ENCODE results near the gene KCNG2.

Gene KCNG2

DNA sequence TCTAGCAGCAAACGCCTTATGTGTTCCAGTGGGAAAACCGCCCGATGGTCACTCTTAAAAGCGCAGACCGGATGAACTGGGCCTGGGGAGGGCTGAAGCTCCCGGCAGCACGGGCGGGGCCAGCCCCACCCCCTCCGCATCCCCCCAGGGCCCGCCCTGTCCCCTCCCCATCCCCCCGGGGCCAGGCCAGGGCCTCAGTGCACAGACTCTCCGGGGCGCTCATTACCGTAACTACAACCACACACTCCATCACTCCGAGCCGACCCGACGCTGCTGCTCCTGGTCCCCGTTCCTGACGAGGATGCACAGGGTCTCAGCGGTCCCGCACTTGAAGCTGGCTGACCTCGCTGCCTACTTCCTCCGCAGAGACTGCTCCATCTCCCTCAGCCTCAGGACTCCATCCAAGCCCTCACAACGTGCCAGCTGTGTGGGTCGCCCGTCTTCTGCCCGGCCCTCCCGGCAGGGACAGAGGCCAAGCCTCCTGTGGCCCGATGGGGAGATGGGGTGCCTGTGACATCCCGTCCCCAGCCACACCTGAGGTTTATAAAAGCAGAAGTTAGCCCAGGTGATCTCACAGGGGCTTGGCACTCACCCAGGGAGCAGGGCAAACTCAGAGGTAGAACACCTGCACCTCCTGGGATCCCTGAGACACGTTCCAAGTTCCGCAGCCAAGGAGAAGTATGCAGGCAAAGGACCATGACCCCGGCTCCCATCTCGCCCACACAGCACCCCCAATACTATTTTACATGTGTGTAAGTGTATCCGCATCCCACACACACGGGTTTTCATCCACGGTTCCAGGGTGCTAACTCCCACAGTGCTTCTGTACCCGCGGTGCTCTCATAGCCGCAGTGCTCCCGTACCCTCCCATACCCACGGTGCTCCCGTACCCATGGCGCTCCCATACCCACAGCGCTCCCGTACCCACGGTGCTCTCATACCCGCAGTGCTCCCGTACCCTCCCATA, 117.7 kb downstream of the KCNG2 start:
- Mint-ChIP-seq H3K27ac (peak overlapping the region; percentile 64 to 91), H3K36me3 (ENCODE audit: insufficient read depth) (peaks cover 56% of the 10 kb centered on the region), H3K4me1 (ENCODE audit: low read depth in 2 of 2) (peaks cover 9 to 22% of the 10 kb centered on the region in 2 donors), H3K4me3 (peak overlapping the region in 1 of 2 donors; percentile 42), H3K27me3 (no peaks in the 10 kb centered on the region), H3K9me3 (no peaks in the 10 kb centered on the region)
- ATAC-seq (replicated peaks) (no peak), DNase-seq (no peak)

GRCh38 chr18:79916128-79916494, 118.4 kb downstream of the KCNG2 start:
- Mint-ChIP-seq H3K36me3 (ENCODE audit: insufficient read depth) (peaks cover 53% of the 10 kb centered on the region), H3K4me1 (ENCODE audit: low read depth in 2 of 2) (peaks cover 9 to 22% of the 10 kb centered on the region in 2 donors), H3K4me3 (peak overlapping the region in 1 of 2 donors; percentile 34), H3K27ac (peak overlapping the region in 1 of 2 donors; percentile 64), H3K27me3 (no peaks in the 10 kb centered on the region), H3K9me3 (no peaks in the 10 kb centered on the region)
- DNase-seq (no peak), ATAC-seq (replicated peaks) (no peak)

DNA sequence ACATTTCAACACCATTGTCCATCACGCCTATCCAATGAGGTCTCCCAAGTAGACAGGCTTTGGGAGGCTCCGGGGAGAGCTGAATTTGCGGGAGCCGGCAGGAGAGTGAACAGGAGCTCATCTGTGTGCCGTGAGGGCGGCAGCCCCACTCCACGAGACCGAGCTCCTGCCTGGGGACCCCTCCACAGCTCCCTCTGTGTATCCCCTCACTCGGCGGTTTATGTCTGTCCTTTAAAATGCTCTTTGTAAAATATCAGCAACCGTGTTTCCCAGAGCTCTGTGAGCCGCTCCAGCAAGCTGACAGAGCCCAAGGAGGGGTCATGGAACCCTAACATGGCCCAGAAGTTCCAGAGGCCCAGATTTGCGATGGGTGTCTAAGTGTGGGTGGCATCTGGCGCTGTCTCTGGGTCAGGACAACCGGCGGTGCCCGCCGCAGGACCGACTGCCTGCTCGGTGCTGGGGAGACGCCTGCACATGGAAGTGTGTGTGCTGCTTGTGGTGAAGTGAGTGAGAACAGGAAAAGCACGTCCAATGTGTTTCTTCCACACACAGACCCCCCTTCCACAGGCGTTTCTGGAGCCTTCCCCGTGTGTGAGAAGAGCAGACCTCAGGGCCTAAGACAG, 118.9 kb downstream of the KCNG2 start:
- H3K27me3 Mint-ChIP-seq: no peaks in the 10 kb centered on the region
- H3K36me3 Mint-ChIP-seq (ENCODE audit: insufficient read depth): peaks cover 55% of the 10 kb centered on the region
- DNase-seq: no peak
- no peaks in the 10 kb centered on the region for H3K9me3 Mint-ChIP-seq
- H3K27ac Mint-ChIP-seq: peak overlapping the region in 1 of 2 donors; percentile 64
- peak overlapping the region in 1 of 2 donors; percentile 34 for H3K4me3 Mint-ChIP-seq
- H3K4me1 Mint-ChIP-seq (ENCODE audit: low read depth in 2 of 2): peaks cover 9 to 22% of the 10 kb centered on the region in 2 donors
- ATAC-seq (replicated peaks): no peak

DNA sequence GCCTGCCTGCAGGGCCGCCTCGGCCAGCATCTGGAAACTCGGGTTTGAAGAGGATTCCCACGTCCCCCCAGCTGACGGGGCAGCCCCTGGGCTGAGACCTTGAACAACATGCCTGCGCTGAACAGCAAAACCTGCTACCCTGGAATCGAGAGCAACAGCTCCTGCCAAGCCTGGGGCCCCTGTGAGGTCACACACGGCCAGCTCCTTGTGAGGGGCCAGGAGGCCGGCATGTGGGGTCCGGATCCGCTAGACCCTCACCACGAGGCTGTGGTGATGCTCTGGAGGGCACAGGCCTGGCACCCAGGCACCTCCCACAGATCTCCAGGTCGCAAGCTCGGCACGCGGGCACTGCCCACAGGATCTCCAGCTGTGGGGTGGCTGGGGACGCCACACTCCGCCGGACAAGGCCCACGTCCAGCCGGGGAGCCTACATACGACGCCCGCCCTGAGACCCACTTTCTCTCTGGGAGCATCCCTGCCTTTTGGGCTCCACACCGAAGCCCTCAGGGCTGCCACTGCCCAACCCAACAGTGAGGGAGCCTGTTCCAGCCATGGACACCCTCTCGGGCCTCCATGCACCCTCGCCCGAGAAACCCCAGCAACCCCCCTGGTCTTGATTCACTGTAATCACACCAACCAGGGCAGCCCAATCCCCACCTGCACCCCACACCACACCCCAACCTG, 119.6 kb downstream of the KCNG2 start:
- no peaks in the 10 kb centered on the region for H3K9me3 Mint-ChIP-seq
- DNase-seq (no peak), ATAC-seq (replicated peaks) (no peak)
- H3K36me3 Mint-ChIP-seq (ENCODE audit: insufficient read depth): peaks cover 59% of the 10 kb centered on the region
- H3K4me1 Mint-ChIP-seq (ENCODE audit: low read depth in 2 of 2): peaks cover 9 to 19% of the 10 kb centered on the region in 2 donors
- no peaks in the 10 kb centered on the region for H3K27me3 Mint-ChIP-seq
- H3K27ac Mint-ChIP-seq: no peak overlapping the region
- no peak overlapping the region for H3K4me3 Mint-ChIP-seq

DNA sequence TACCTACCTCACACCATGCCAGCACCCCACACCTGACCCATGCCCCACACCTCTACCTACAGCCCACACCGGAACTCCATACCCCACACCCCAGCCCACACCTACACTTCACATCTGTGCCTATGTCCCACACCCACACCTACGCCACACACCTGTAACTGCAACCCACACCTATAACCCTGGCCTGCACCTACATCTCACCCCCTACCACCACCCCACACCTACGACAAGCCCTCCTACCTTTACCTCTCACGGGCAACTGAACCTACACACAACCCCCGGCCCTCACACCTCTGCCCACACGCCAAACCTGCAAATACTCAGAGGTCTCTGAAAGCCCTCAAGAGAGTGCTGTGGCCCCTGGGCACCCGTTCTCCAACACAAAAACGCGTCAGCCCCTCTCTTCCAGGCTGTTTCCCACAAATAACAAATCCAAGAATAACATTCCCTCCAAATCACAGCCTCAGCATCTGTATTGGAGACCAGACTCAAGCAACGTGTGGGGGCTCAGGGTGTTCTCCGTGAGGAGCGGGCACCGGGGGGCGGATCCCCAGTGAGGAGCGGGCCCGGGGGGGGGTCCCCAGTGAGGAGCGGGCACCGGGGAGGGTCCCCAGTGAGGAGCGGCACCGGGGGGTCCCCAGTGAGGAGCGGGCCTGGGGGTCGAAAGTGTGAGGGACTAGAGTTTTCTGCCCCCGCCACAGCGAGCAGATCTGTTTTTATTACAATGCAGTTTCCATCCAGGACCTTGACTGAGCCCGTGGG, 120.3 kb downstream of the KCNG2 start:
- no peak overlapping the region for H3K27ac Mint-ChIP-seq
- DNase-seq: no peak

DNA sequence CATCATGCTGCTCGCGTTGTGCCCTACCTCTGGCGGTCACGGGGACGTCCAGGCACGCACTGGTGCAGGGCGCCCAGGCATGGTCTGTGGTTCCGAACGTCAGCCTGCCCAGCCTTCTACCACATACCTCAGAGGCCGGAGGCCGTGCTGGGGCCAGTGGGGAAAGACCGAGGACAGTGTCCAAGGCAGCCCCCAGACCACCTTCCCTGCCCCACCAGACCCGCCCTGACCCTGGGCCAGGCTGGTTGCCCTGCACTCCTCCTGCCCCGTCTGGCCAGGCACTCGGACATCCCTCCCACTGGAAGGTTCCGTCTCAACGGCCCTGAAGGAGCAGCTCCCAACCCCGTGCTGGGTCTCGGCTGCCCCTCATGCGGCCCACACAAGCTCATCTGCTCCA, 120.9 kb downstream of the KCNG2 start:
- DNase-seq: no peak
- Mint-ChIP-seq H3K36me3 (ENCODE audit: insufficient read depth) (peaks cover 62% of the 10 kb centered on the region), H3K27me3 (no peaks in the 10 kb centered on the region), H3K4me1 (ENCODE audit: low read depth in 2 of 2) (peaks cover 9 to 12% of the 10 kb centered on the region in 2 donors), H3K4me3 (no peak overlapping the region), H3K27ac (no peak overlapping the region), H3K9me3 (no peaks in the 10 kb centered on the region)
- ATAC-seq (replicated peaks): no peak

More for the DNA sequence above, 120.3 kb downstream of the KCNG2 start:
- no peaks in the 10 kb centered on the region for H3K9me3 Mint-ChIP-seq
- H3K4me1 Mint-ChIP-seq (ENCODE audit: low read depth in 2 of 2): peaks cover 9 to 17% of the 10 kb centered on the region in 2 donors
- no peak overlapping the region for H3K4me3 Mint-ChIP-seq
- no peak for ATAC-seq (replicated peaks)
- no peaks in the 10 kb centered on the region for H3K27me3 Mint-ChIP-seq
- H3K36me3 Mint-ChIP-seq (ENCODE audit: insufficient read depth): peaks cover 59% of the 10 kb centered on the region

DNA sequence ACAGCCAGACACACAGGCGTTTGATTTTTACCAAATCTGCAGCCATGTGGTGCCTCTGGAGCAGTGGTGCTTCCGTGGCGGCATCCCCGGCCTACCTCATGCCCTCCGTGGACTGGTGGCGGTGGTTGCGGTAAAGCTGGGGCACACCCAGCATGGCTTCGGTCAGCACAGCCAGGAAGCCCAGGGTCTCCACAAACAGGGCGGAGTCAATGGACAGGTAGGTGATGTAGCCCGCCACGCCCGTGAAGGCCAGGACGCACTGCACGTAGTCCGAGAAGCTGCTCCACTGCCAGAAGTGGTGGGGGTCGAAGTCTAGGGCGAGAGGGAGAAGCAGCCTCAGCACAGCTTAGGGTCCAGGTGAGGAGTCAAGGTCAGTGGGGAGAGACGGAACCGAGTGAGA, 121.4 kb downstream of the KCNG2 start:
- DNase-seq (no peak), ATAC-seq (replicated peaks) (no peak)
- no peaks in the 10 kb centered on the region for H3K9me3 Mint-ChIP-seq
- peaks cover 9 to 11% of the 10 kb centered on the region in 2 donors for H3K4me1 Mint-ChIP-seq (ENCODE audit: low read depth in 2 of 2)
- H3K27ac Mint-ChIP-seq: peak overlapping the region in 1 of 2 donors; percentile 38
- no peaks in the 10 kb centered on the region for H3K27me3 Mint-ChIP-seq
- no peak overlapping the region for H3K4me3 Mint-ChIP-seq
- peaks cover 62% of the 10 kb centered on the region for H3K36me3 Mint-ChIP-seq (ENCODE audit: insufficient read depth)

- peak overlapping the region in 1 of 2 donors; percentile 20 for H3K27ac Mint-ChIP-seq
- peaks cover 59% of the 10 kb centered on the region for H3K36me3 Mint-ChIP-seq (ENCODE audit: insufficient read depth)
- H3K27me3 Mint-ChIP-seq: no peaks in the 10 kb centered on the region
- no peak overlapping the region for H3K4me3 Mint-ChIP-seq
- ATAC-seq (replicated peaks): peak; percentile 17
- DNase-seq: no peak
- H3K4me1 Mint-ChIP-seq (ENCODE audit: low read depth in 2 of 2): peaks cover 6 to 9% of the 10 kb centered on the region in 2 donors
- H3K9me3 Mint-ChIP-seq: no peaks in the 10 kb centered on the region
Observed at GRCh38 chr18:79921984-79922965, 124.5 kb downstream of the KCNG2 start.

DNA sequence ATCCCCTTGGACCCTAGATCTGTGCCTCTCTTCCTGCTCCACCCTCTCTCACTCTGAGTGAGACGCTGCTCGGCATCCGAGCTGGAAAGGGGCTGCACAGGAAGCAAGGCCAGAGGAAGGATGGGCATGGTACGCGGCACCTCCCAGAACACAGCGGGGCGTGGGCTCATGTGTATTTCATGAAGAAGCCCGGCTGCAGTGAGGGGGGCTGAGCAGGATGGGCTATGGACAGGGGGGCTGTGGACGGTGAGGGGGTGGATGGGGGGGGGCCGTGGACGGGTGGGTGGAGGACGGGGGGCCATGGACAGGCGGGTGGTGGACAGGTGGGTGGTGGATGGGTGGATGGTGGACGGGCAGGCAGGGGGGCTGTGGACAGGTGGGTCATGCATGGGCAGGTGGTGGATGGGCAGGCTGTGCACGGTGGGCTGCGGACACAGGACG, 125.3 kb downstream of the KCNG2 start:
- no peak overlapping the region for H3K27ac Mint-ChIP-seq
- peaks cover 6% of the 10 kb centered on the region in 2 donors for H3K4me1 Mint-ChIP-seq (ENCODE audit: low read depth in 2 of 2)
- DNase-seq (no peak), ATAC-seq (replicated peaks) (no peak)
- H3K9me3 Mint-ChIP-seq: no peaks in the 10 kb centered on the region
- H3K27me3 Mint-ChIP-seq: no peaks in the 10 kb centered on the region
- peaks cover 57% of the 10 kb centered on the region for H3K36me3 Mint-ChIP-seq (ENCODE audit: insufficient read depth)
- no peak overlapping the region for H3K4me3 Mint-ChIP-seq

GRCh38 chr18:79923896-79924585, 126.3 kb downstream of the KCNG2 start:
- DNase-seq (no peak), ATAC-seq (replicated peaks) (no peak)
- Mint-ChIP-seq H3K4me3 (no peak overlapping the region), H3K27me3 (no peaks in the 10 kb centered on the region), H3K36me3 (ENCODE audit: insufficient read depth) (peaks cover 51% of the 10 kb centered on the region), H3K27ac (no peak overlapping the region), H3K4me1 (ENCODE audit: low read depth in 2 of 2) (peaks cover 7 to 8% of the 10 kb centered on the region in 2 donors), H3K9me3 (peaks cover 2 to 5% of the 10 kb centered on the region in 2 donors)

DNA sequence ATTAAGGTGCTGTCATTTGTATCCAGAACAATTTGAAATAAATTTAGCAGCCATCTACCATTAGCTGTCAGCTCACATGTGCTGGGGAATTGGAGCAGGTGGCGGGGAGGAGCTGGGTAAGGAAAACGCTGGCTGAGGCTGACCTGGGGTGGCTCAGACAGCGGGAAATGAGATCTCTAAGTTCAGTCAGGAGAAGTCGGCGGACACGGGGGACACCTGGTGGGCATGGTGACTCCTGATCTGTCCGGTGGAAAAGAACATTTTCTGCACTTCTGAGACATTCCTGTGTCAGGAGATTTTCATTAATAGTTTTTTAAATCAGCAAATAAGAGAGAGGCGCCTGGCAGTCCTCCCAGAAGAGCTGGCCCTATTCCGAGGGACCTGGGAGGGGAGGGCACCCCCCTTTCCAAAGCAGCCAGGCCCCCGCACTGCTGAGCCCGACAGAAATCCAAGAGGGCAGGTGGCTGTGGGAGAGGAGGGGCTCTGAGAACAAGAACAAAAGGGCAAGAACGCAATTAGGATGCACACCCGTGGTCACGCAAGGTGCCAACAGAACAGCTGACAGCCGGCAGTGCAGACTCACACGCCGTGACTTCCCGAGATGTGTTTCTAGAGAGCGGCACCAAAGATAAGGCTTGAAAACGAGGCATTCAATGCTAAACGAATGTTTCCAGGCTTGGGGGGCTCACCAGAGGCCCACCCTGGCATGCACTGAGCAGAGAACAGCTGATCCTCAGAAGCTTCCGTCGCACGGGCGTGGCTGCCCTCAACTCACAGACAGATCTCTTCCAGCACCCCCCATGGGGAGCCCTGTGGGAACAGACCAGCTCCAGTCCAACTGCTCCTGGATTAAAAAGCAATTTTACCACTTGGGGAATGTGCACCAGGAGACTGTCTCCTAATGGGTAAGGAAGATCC, 127.3 kb downstream of the KCNG2 start:
- Mint-ChIP-seq H3K9me3 (peaks cover 7 to 15% of the 10 kb centered on the region in 2 donors), H3K27ac (peak overlapping the region in 1 of 2 donors; percentile 69), H3K27me3 (no peaks in the 10 kb centered on the region), H3K4me1 (ENCODE audit: low read depth in 2 of 2) (peaks cover 7 to 8% of the 10 kb centered on the region in 2 donors), H3K4me3 (no peak overlapping the region), H3K36me3 (ENCODE audit: insufficient read depth) (peaks cover 56% of the 10 kb centered on the region)
- no peak for ATAC-seq (replicated peaks)
- DNase-seq: no peak

Data from effector memory CD8-positive, alpha-beta T cell (primary cell).